KG1 (cell line): ENCODE measurements around the gene CHPF.
A peak's percentile ranks its signal among the peaks of the same experiment; 100 is the strongest.

Experiments
- DNase-seq: peaks from one replicate; lab custom pipeline; 2025; lab: John Stamatoyannopoulos, UW

CHPF gene

DNA sequence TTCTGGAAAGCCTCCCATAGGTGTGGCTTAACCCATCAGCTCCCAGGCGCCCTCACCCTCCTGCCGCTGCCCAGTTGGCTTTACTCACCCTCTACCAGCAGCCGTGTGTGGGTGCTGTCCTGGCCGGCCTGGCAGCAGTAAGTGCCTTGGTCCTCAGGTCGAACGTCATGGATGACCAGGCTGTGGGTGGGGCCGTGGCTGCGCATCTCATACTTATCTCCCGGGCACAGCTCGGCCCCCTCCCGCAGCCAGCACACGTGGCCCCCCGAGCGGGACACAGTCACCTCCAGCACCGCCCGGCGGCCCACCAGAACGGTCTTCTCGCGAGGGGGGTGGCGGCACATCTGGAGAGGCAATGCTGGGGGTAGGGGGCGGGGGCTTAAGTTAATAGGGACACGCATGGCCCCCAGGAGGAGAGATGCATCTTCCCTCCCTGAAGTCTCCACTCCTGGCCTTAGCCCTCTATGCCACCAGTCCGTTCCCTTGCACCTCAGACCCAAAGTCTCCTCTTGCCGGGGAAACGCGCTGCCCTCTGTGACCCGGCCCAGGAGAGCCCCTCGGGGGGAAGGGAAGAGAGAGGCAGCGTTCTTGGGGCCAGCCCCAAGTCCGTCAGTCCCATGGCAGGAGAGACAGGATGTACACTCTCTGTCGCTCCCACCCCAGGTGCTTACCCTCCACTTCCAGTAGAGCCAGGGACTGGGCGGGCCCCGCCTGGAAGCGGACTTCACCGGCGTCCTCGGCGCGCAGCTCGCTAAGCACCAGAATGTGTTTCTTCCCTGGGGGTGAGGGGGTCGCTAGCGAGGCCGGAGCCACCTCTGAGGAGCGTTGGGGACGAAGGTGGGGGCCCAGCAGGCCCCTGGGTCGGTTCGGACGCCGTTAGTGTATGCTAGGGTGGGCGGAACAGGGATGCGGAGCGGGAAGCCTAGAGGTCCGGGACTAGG lies 8.1 kb upstream of the CHPF start:
- no peak for DNase-seq

DNA sequence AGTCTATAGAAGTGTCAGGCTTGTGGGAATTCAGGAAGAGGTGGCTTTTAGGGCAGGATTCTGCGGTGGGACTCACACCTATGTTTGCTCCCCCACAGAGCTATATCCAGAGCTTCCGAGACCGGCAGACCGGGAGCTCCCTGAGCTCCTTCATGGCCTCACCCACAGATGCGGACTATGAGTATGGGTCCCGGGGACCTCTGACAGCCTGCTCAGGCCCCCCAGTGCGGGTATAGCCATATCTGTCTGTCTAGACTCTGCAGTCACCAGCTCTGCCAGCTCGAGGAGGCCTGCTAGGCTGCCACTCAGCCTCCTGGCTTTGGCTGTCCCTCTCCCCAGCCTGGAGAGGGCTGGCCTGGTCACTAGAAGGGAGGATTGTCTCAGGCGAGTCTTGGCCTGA lies 6.0 kb upstream of the CHPF start:
- no peak for DNase-seq

DNA sequence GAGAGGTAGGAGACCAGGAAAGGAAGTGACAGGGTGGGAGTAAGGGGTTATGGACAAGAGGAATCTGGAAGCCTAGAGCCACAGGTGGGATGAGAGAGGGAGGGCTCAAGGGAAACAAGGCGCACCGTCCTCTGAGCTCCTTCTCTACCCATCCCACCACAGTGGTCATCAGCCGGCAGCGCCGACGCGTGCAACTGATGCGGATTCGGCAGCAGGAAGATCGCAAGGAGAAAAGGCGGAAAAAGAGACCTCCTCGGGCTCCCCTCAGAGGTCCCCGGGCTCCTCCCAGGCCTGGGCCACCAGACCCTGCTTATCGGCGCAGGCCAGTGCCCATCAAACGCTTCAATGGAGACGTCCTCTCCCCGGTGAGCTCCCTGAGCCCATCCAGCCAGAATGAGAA lies 5.4 kb upstream of the CHPF start:
- DNase-seq, result no peak

DNA sequence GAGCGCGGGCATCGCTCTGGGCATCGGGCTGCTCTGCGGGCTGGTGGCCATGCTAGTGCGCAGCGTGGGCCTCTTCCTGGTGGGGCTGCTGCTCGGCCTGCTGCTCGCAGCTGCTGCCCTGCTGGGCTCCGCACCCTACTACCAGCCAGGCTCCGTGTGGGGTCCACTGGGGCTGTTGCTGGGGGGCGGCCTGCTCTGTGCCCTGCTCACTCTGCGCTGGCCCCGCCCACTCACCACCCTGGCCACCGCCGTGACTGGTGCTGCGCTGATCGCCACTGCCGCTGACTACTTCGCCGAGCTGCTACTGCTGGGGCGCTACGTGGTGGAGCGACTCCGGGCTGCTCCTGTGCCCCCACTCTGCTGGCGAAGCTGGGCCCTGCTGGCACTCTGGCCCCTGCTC lies 4.0 kb upstream of the CHPF start:
- DNase-seq, result no peak

DNA sequence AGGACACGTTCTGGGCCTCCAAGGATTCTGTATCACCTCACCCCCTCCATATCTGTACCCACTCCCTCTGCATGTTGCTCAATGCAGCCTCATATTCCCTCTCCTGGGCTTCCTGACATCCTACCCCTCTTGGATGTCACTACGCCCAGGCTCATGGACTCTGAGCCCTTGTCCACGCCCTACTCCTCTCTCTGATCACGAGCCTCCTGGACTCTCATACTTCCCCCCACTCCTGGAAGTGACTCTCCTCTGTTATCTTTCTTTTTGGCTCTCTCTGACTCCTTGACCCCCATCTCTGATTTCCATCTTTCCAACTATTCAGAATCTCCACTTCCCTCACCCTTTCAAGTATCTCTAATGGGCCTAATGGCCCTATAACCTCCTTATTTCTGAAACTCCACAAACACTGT lies 2.3 kb upstream of the CHPF start:
- DNase-seq, result no peak

DNA sequence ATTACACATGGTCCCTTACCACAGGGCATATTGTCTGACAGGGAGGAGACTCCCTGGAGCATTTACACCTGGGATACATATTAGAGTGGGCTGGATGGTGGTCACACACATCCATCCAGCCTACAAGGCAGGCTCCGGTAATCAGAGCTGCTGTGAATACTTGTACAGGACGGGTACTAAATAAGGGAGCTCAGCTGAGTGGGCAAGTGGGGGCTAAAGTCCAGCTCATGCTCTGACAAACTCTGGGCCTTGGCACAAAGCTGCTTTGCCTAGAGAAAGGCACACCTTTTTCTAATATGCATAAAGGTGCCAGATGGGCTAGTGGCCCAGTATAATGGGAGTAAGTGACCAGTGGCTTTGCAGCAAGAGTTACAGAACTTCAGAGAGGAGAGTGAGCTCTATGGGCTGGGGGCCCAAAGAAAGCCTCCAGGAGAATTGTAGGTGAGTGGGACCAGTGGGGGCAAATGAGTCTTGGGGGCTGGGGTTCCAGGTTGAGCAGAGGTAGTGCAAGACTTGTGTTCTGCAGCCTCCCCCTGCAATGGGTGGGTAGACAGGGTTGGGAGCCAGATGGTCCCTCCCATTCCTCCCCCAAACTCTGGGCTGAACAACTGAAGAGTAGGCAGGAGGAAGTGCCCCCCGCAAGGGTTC lies 1.8 kb upstream of the CHPF start:
- no peak for DNase-seq

DNA sequence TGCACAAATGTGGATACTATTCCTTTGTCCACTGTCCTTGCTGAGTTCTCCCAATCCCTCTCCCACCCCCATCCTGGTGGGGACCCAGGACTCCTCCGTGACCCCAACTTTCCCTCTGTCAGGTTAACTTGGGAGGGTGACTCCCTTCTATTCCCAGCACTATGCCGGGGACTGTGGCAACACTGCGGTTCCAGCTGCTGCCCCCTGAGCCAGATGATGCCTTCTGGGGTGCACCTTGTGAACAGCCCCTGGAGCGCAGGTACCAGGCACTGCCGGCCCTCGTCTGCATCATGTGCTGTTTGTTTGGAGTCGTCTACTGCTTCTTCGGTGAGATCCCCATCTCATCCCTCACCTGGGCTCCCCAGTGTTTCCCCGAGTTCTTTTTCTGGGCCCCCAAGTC lies 958 bp upstream of the CHPF start:
- no peak for DNase-seq

DNA sequence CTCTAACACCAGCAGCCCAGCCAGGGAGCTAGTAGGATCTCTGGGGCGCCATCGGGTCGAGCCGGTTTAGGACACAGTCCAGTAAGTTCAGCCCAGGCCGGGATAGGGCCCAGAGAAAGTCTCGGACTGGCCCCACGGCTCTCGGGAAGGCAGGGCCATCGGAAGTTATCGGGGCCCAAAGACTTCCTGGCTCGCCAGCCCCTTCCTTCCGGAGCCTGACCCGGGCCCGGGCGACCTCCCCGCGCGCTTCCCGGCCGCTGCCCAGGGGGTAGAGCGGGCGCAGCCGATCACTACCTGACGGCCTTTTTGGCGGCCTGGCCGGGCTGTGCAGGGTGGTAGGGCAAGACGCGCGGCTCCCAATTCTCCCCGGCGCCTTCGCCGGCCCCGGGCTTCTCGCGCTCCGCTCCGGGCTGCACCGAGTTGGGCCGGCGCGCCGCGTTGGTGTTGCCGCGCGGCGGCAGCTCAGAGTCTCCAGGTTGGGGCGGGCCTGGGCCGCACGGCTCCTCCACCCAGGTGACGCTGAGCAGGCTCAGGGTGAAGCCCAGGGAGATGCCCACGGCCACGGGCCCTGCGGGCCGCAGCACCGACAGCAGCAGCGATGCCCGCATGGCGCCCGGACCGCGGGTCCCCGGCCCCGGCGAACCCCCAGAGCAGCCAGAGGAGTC lies 546 bp downstream of the CHPF start:
- DNase-seq, result no peak

DNA sequence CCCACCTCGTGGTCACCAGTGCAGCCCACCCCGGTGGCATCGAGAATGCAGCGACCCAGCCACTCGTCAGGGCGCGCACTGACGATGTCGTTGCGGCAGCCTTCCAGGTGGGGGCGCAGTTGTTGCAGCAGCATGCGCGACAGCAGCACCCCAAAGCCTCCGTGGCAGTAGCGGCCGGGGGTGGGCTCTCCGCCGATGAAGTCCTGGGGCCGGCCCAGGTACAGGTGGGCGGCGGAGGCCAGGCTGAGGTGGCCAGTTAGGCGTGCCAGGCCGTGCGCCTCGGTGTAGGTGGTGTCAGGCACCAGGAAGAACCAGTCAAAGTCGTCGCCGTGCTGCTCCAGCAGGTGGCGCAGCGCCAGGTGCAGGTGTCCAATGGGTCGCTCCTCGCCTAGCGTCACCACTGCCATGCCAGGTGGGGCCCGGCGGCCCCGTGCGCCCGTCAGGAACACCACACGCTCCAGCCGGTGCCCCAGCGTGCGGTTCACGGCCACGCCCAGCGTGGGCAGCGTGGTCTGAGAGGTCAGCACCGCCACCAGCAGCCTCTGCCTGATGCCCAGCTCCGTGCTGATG lies 1.9 kb downstream of the CHPF start:
- peak; percentile 71 for DNase-seq

DNA sequence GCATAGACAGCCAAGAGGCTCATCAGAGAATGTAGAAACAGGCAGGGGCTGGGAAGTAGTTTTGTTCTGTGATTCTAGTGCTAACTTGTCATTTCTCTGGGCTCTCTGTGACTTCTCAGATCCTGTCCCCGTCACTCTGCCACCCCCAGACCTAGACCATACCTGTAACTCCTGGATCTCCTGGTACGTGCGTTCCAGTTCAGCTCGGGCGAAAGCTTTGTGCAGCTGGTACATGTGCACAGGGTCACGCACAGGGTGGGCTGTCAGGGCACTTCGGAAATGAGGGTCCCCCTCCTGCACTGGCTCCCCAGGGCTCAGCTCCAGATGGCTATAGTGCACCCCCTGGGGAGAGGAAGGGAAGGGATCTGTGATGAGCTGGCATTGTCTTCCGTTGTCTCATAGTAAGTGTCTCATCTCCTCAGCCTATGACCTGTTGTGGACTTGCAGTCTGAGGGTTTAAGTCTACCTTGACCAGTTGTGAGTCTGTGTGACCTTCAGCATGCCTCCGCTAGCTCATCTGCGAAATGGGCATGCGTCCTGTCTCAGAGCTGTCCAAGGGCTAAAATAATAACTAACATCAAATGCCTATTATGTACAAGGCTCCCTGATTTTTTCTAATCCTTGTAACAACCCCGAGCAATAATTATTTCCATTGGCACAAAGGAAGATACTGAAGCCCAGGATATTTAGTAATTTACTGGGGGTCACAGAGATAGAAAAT lies 2.7 kb downstream of the CHPF start:
- DNase-seq, result no peak

DNA sequence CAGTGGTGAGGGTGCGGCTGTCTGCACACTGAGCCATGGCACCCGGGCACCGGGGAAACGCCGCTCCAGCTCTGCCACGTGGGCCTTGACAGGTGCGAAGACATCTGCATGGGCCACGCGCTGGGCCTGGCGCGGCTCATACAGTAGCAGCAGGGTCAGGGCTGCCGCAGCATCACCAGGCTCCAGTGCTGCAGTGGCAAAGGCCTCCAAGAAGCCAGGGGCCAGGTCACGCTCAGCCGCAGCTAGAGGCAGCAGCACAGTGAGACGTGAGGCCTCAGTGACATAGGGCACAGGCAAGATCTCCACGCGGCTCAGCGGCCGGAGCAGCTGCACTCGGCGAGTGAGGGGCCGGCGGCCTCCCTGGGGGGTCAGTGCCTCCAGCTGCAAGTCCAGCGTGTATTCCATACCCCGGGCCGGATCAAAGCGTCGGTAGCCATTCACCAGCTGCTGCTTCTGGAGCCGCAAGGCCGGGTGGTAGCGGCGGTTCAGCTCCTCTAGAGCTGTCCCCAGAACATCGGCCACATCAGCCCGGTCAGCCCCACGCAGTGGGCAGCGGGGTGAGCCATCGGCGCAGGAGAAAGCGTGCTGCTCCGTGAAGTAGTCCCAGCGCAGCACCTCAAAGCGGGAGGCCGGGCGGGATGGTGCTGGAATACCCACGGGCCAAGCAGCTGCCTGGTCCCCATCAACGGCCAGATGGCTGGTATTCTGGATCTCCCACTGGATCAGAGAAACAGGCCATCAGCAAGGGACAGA lies 3.5 kb downstream of the CHPF start:
- no peak for DNase-seq

DNA sequence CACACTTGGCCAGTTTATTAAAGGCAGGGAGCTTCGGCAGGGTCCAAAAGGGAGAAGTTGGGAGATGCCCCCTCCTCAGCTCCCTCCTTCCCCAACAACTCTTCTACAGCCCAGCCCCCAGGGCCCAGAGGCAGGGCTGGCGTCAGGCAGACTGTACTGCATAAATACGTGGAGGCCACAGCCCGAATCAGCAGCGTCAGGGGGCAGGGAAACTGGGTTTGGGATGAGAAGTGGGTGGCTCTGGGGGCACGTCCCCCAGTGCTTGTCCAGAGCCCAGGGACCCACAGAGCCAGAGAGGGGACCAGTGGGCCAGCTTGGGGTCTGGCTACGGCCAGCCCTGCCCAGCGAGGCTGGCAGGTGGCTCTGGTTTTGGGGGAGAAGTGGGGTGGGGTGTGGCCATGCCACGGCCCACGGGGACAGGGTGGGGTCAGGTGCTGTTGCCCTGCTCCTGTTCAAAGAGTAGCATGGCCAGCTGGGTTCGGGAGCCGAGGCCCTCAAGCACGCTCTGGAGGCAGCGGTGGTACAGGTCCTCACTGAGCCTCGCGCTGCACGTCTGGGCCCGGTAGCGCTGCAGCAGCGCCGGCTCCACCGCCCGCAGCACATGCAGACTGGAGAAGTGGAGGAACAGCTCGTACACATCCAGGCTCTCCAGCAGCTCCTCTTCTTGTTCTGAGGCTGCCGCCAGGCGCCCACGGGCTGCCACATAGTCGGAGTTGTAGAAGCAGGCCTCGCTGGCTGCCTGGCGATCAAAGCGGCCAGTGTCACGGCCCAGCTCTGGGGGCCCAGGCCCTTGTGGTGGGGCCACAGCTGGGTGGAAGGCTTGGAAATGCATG lies 4.4 kb downstream of the CHPF start:
- DNase-seq, result no peak

DNA sequence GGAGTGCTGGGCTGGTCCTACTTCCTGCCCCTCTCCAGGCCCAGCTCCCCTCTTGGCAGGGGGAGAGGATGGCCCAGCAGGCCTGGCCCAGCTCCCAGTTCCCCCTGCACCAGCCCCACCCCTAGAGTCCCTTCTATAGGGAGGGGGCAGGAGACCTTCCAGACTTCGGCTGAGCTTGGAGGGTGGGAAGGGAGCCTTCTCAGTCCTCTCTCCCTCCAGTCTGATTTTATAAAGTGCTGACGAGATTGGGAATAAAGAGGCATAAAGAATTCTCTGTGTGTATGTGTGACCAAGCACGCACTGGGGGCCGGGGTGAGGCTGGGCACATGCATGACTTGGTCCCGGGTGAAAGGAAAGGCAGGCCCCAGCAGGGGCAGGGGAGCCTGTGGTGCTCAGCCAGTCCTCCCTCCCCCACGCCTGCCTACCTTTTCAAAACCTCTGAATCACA lies 5.1 kb downstream of the CHPF start:
- no peak for DNase-seq

DNA sequence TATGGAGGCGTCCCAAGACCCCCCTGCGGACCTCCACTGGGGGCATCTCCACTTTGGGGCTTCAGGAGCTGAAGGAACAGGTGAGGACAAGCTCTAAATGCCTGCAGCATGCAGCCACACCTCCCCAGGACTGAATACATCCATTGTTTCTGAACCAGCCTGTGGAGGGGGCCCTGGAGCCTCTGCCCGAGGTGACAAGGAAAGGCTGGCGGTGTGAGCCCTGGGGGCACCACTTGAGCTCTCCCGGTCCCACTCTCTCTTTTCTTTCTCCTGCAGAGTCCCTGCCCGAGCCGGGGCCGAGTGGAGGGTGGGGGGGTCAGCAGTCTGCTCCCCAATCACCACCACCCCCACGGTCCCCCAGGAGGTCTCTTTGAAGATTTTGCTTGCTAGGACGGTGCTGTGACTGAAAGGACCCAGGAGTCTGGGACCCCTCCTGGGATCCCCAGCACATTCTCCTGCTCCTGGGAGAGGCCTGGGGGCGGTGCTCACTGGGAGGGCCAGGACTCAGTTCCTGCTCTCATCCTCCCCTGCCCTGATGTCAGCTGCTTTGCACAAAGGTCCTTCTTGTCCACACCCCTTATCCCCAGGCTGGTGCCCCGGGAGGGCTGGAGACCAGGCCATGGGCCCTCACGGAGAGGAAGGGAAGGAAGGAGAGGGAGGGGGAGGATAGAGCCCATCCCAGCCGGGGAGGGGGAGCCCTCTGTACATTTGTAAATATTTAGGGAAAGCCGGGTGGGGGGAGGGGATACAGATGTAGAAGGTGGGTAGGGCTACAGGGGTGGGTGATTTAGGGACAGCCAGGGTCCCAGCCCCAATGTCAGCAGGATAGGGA lies 5.7 kb downstream of the CHPF start:
- no peak for DNase-seq

DNA sequence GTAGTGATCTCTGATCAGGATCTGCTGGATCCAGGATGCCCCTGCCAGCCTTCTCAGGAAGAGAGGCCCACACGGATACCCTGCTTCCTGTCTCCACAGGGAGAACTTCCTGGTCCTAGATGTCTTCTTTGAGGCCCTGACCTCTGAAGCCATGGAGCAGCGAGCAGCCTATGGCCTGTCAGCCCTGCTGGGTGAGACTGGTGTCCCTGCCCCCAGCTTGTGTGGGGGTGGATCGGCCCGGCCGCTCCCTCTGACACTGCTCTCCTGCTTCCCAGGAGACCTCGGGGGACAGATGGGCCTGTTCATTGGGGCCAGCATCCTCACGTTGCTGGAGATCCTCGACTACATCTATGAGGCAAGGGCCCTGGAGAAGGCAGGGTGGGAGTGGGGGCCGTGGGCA lies 6.6 kb downstream of the CHPF start:
- no peak for DNase-seq

DNA sequence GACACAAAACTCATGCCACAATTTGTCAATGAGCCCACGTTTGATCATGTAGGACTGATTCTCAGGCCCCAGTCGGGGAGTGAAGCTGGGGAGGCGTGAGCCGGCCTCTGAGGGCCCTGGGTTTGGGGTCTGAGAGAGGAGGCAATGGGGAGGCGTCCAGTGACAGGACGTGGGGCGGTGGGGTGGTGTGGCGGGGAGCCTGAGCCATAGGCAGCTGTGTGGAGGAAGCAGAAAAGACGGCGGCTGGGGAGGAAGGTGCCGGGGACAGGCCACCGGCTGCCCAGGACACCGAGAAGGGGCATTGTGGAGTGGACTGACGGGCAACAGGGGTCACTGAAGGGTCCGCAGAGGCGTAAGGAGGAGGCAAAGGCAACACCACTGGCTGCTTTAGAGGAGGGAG lies 7.2 kb downstream of the CHPF start:
- DNase-seq, result no peak

DNA sequence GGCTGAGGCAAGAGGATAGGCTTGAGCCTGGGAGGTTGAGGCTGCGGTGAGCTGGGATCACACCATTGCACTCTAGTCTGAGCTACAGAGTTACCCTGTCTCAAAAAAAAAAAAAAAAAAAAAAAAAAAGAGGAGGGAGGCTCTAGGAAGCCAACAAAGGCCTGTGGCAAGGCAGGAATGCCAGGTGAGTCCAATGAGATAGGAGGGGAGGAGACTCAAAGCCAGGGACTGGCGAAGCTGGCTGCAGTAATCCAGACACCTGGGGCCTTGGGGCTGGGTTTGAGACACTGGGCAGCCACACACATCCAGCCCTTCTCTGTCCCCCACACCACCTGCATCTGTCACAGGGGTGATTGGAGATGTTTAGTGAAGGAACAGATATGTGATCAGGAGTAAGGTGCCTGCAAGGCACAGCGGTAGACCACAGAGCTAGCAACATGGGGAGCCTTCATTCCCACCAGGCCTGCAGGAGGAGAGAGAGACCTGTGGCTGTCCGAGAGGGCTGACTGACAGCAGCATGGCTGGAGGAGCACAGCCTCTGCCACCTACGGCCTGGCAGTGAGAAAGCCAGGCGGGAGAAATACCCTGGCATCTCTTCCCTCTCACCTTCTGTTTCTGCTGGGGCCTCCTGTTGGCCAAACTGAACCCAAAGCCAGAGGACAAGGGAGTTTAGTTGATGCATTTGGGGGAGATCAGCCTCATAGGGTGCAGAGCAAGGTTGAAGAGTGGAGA lies 9.5 kb downstream of the CHPF start:
- no peak for DNase-seq

DNA sequence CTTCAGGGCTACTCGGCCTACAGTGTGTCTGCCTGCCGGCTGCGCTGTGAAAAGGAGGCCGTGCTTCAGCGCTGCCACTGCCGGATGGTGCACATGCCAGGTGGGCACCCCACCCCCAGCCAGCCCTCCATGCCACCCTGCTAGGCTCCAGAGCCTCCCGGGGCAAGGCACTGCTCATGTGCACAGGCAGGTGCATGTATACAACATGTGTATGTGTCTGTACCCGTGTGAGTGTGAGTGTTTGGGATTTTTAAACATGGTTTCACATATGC lies 11.3 kb downstream of the CHPF start:
- no peak for DNase-seq
